CD4-positive, alpha-beta memory T cell (primary cell): ENCODE measurements around the gene SMAP1. TPM values are rescaled to one million over a fixed set of nuclear protein-coding genes. Genes with fewer than 3 reads are reported as not detected.

Source experiments
- CTCF ChIA-PET: fragments of 350-600 bp; sonication (Branson Sonifier 250); formaldehyde crosslinking; loops from one replicate; lab custom pipeline; 2021; ENCODE audit warnings: inconsistent platforms; ENCODE audit not compliant: partially characterized antibody; lab: Charles Lee
- POLR2A ChIA-PET: fragments of 350-600 bp; sonication (Branson Sonifier 250); formaldehyde crosslinking; loops from one replicate; lab custom pipeline; 2021; ENCODE audit not compliant: partially characterized antibody; lab: Charles Lee
- DNase-seq, 5 donors: peaks; one replicate each; pipeline versions ENCODE4 v3.0.0 to v3.0.0-alpha.2; 2020 to 2022; ENCODE audit warnings: mixed read lengths in 1 of 5
- H3K27ac ChIP-seq: one replicate; pipeline ENCODE4 v1.7.0; 2013; ENCODE audit warnings: low read depth, low read length
- H3K27me3 ChIP-seq: 2 replicates; pipeline ENCODE4 v1.7.0; 2013; ENCODE audit warnings: mild to moderate bottlenecking, low read length, moderate library complexity; ENCODE audit not compliant: insufficient read depth
- H3K36me3 ChIP-seq: 2 replicates; pipeline ENCODE4 v1.7.0; 2013; ENCODE audit warnings: mild to moderate bottlenecking, low read length, moderate library complexity; ENCODE audit not compliant: insufficient read depth
- H3K4me1 ChIP-seq: 2 replicates; pipeline ENCODE4 v1.7.0; 2013; ENCODE audit warnings: mild to moderate bottlenecking, low read length, moderate library complexity; ENCODE audit not compliant: insufficient read depth
- H3K4me3 ChIP-seq, 2 donors: one replicate each; pipeline ENCODE4 v1.7.0; 2013; ENCODE audit warnings: low read length in 2 of 2, mild to moderate bottlenecking in 1 of 2
- H3K9me3 ChIP-seq, 2 donors: one replicate each; pipeline ENCODE4 v1.7.0; 2013; ENCODE audit warnings: low read length in 2 of 2, control low read depth in 1 of 2; ENCODE audit not compliant: control insufficient read depth in 1 of 2
- H3K27ac Mint-ChIP-seq, 7 donors: one replicate each; pipeline ENCODE4 v1.8.0; 2020 to 2021; ENCODE audit warnings: mixed read lengths in 7 of 7, mild to moderate bottlenecking in 6 of 7, inconsistent platforms in 3 of 7, moderate library complexity in 3 of 7
- H3K27me3 Mint-ChIP-seq, 2 donors: one replicate each; pipeline ENCODE4 v1.8.0; 2020 to 2021; ENCODE audit warnings: mixed read lengths in 2 of 2
- H3K36me3 Mint-ChIP-seq, 2 donors: one replicate each; pipeline ENCODE4 v1.8.0; 2020 to 2021; ENCODE audit warnings: mixed read lengths in 2 of 2, inconsistent platforms in 1 of 2, mild to moderate bottlenecking in 1 of 2
- H3K4me1 Mint-ChIP-seq, 4 donors: one replicate each; pipeline ENCODE4 v1.8.0; 2020 to 2021; ENCODE audit warnings: mixed read lengths in 4 of 4, mild to moderate bottlenecking in 1 of 4
- H3K4me3 Mint-ChIP-seq, 8 donors: one replicate each; pipeline ENCODE4 v1.8.0; 2020 to 2021; ENCODE audit warnings: mixed read lengths in 8 of 8, mild to moderate bottlenecking in 7 of 8, moderate library complexity in 6 of 8, inconsistent platforms in 3 of 8
- H3K9me3 Mint-ChIP-seq, 8 donors: one replicate each; pipeline ENCODE4 v1.8.0; 2020 to 2021; ENCODE audit warnings: mixed read lengths in 8 of 8, mild to moderate bottlenecking in 5 of 8, inconsistent platforms in 3 of 8, moderate library complexity in 1 of 8
- intact Hi-C: fragments of 100-400 bp; cut with micrococcal nuclease; formaldehyde crosslinking; loops from one replicate; pipeline ENCODE4 v1.15.1; 2023
- polyA plus RNA-seq, 2 donors: library from polyadenylated mRNA; unstranded; fragments of 300-500 nt; fragmentation: Illumina TruSeq; gene quantifications; one replicate each; pipeline ENCODE4 v1.2.3, GENCODE V29; 2021
- total RNA-seq, 2 experiments: library from RNA; stranded (reverse); gene quantifications; one replicate each; pipeline ENCODE4 v1.2.3, GENCODE V29; 2021

SMAP1 gene
- total and polyA plus RNA-seq, 4 experiments from 2014 or later: 25.5 to 38.4 (median 28.3) TPM

GRCh38 chr6:70686548-70687133 is 19.0 kb downstream of the SMAP1 start:
- peaks cover 41 to 70% (median 48%) of the 10 kb centered on the region in 4 donors for H3K4me1 Mint-ChIP-seq

GRCh38 chr6:70693887-70694286 is 26.2 kb downstream of the SMAP1 start:
- CTCF ChIA-PET: interaction anchor here (0.8 to 1.5 kb wide), 5 partner anchors 8 to 190 kb away, joined by 3 to 4 read pairs (median 3); no protein-coding TSS in a partner anchor
- POLR2A ChIA-PET: no interaction called here
- peaks cover 11 to 21% of the 10 kb centered on the region in 2 donors for H3K36me3 Mint-ChIP-seq
- intact Hi-C loops: no loop called here
- H3K4me3 ChIP-seq: no peak overlapping the region
- H3K27me3 Mint-ChIP-seq: no peaks in the 10 kb centered on the region
- peaks cover 22% of the 10 kb centered on the region for H3K4me1 ChIP-seq
- peak overlapping the region in 2 of 8 donors; percentile 39 to 43 for H3K4me3 Mint-ChIP-seq
- peak overlapping the region in 1 of 7 donors; percentile 66 for H3K27ac Mint-ChIP-seq
- H3K9me3 Mint-ChIP-seq: peaks cover 0 to 16% (median 14%) of the 10 kb centered on the region in 8 donors
- DNase-seq: no peak
- H3K36me3 ChIP-seq: no peaks in the 10 kb centered on the region
- no peaks in the 10 kb centered on the region for H3K9me3 ChIP-seq
- H3K27me3 ChIP-seq: no peaks in the 10 kb centered on the region
- peaks cover 65 to 86% (median 74%) of the 10 kb centered on the region in 4 donors for H3K4me1 Mint-ChIP-seq
- no peak overlapping the region for H3K27ac ChIP-seq

More at GRCh38 chr6:70686548-70687133, 19.0 kb downstream of the SMAP1 start:
- intact Hi-C loops: loop anchor here (1.0 to 5.0 kb wide), 5 partner anchors 120 to 315 kb away; partner anchors contain the start of genes FAM135A and SDHAF4
- ChIA-PET CTCF (interaction anchor here (0.6 to 5.2 kb wide), 28 partner anchors 9 to 466 kb away, joined by 3 to 39 read pairs (median 5); partner anchors contain the start of genes SDHAF4 and SMAP1), POLR2A (interaction anchor here (1.4 kb wide), 1 partner anchor 120 kb away, joined by 3 read pairs; the partner anchor contains the start of gene SDHAF4)
- Histone ChIP-seq H3K9me3 (no peaks in the 10 kb centered on the region), H3K4me3 (no peak overlapping the region), H3K4me1 (peaks cover 32% of the 10 kb centered on the region), H3K36me3 (no peaks in the 10 kb centered on the region), H3K27me3 (no peaks in the 10 kb centered on the region), H3K27ac (no peak overlapping the region)
- peak in 4 of 5 donors; percentile 35 to 43 (median 38) for DNase-seq
- H3K4me3 Mint-ChIP-seq: no peak overlapping the region
- peaks cover 5 to 12% of the 10 kb centered on the region in 2 donors for H3K36me3 Mint-ChIP-seq
- peaks cover 0 to 12% (median 9%) of the 10 kb centered on the region in 8 donors for H3K9me3 Mint-ChIP-seq
- no peaks in the 10 kb centered on the region for H3K27me3 Mint-ChIP-seq
- H3K27ac Mint-ChIP-seq: peak overlapping the region in 1 of 7 donors; percentile 40

GRCh38 chr6:70694371-70694770 is 26.7 kb downstream of the SMAP1 start:
- intact Hi-C loops: no loop called here
- no peaks in the 10 kb centered on the region for H3K27me3 ChIP-seq
- CTCF ChIA-PET: interaction anchor here (0.8 to 1.5 kb wide), 3 partner anchors 13 to 190 kb away, joined by 3 to 4 read pairs (median 4); no protein-coding TSS in a partner anchor
- POLR2A ChIA-PET: no interaction called here
- Mint-ChIP-seq H3K36me3 (peaks cover 11 to 21% of the 10 kb centered on the region in 2 donors), H3K27ac (peak overlapping the region in 1 of 7 donors; percentile 8), H3K4me1 (peaks cover 63 to 86% (median 74%) of the 10 kb centered on the region in 4 donors), H3K27me3 (no peaks in the 10 kb centered on the region), H3K4me3 (peak overlapping the region in 5 of 8 donors; percentile 38 to 43 (median 39)), H3K9me3 (peaks cover 0 to 16% (median 14%) of the 10 kb centered on the region in 8 donors)
- no peak overlapping the region for H3K27ac ChIP-seq
- DNase-seq: no peak
- no peak overlapping the region for H3K4me3 ChIP-seq
- H3K9me3 ChIP-seq: no peaks in the 10 kb centered on the region
- no peaks in the 10 kb centered on the region for H3K36me3 ChIP-seq
- peaks cover 27% of the 10 kb centered on the region for H3K4me1 ChIP-seq

GRCh38 chr6:70700922-70701876 is 33.5 kb downstream of the SMAP1 start:
- H3K4me3 Mint-ChIP-seq: no peak overlapping the region
- H3K4me1 Mint-ChIP-seq: peaks cover 52 to 91% (median 72%) of the 10 kb centered on the region in 4 donors

GRCh38 chr6:70705772-70706171 is 38.1 kb downstream of the SMAP1 start:
- ChIA-PET POLR2A (no interaction called here), CTCF (interaction anchor here (0.9 to 5.8 kb wide), 4 partner anchors 19 to 250 kb away, joined by 3 to 59 read pairs (median 8); no protein-coding TSS in a partner anchor)
- H3K4me3 ChIP-seq: no peak overlapping the region
- peaks cover 40% of the 10 kb centered on the region for H3K4me1 ChIP-seq
- H3K27ac ChIP-seq: no peak overlapping the region
- no peaks in the 10 kb centered on the region for H3K9me3 ChIP-seq
- no peak for DNase-seq
- Mint-ChIP-seq H3K4me1 (peaks cover 45 to 76% (median 59%) of the 10 kb centered on the region in 4 donors), H3K9me3 (no peaks in the 10 kb centered on the region), H3K27ac (peak overlapping the region in 1 of 7 donors; percentile 51), H3K36me3 (peaks cover 6 to 14% of the 10 kb centered on the region in 2 donors), H3K4me3 (no peak overlapping the region), H3K27me3 (no peaks in the 10 kb centered on the region)
- no peaks in the 10 kb centered on the region for H3K36me3 ChIP-seq
- intact Hi-C loops: loop anchor here (1.0 kb wide), 3 partner anchors 179 to 308 kb away; no protein-coding TSS in a partner anchor
- H3K27me3 ChIP-seq: no peaks in the 10 kb centered on the region

More at GRCh38 chr6:70700922-70701876, 33.5 kb downstream of the SMAP1 start:
- Histone ChIP-seq H3K27me3 (no peaks in the 10 kb centered on the region), H3K36me3 (no peaks in the 10 kb centered on the region), H3K4me1 (peaks cover 37% of the 10 kb centered on the region), H3K9me3 (no peaks in the 10 kb centered on the region), H3K27ac (no peak overlapping the region), H3K4me3 (no peak overlapping the region)
- no peak for DNase-seq
- ChIA-PET CTCF (interaction anchor here (0.5 to 5.8 kb wide), 7 partner anchors 8 to 185 kb away, joined by 3 to 59 read pairs (median 4); no protein-coding TSS in a partner anchor), POLR2A (interaction anchor here (0.5 kb wide), 1 partner anchor 162 kb away, joined by 3 read pairs; no protein-coding TSS in a partner anchor)
- H3K9me3 Mint-ChIP-seq: peaks cover 0 to 4% (median 0%) of the 10 kb centered on the region in 8 donors
- intact Hi-C loops: no loop called here
- H3K27ac Mint-ChIP-seq: peak overlapping the region in 5 of 7 donors; percentile 36 to 78 (median 58)
- H3K36me3 Mint-ChIP-seq: peaks cover 14 to 26% of the 10 kb centered on the region in 2 donors
- no peaks in the 10 kb centered on the region for H3K27me3 Mint-ChIP-seq

GRCh38 chr6:70706491-70707123 is 38.9 kb downstream of the SMAP1 start:
- peak overlapping the region in 1 of 7 donors; percentile 23 for H3K27ac Mint-ChIP-seq
- DNase-seq: peak in 4 of 5 donors; percentile 38 to 49 (median 48)

More at GRCh38 chr6:70706491-70707123, 38.9 kb downstream of the SMAP1 start:
- Mint-ChIP-seq H3K9me3 (no peaks in the 10 kb centered on the region), H3K27me3 (no peaks in the 10 kb centered on the region), H3K36me3 (peaks cover 4 to 9% of the 10 kb centered on the region in 2 donors), H3K4me3 (no peak overlapping the region), H3K4me1 (peaks cover 39 to 68% (median 53%) of the 10 kb centered on the region in 4 donors)
- intact Hi-C loops: loop anchor here (1.0 kb wide), 3 partner anchors 178 to 307 kb away; no protein-coding TSS in a partner anchor
- H3K9me3 ChIP-seq: no peaks in the 10 kb centered on the region
- ChIA-PET CTCF (interaction anchor here (0.6 to 6.9 kb wide), 23 partner anchors 9 to 398 kb away, joined by 3 to 149 read pairs (median 6); partner anchors contain the start of genes B3GAT2 and FAM135A), POLR2A (no interaction called here)
- peaks cover 32% of the 10 kb centered on the region for H3K4me1 ChIP-seq
- H3K27me3 ChIP-seq: no peaks in the 10 kb centered on the region
- H3K27ac ChIP-seq: no peak overlapping the region
- H3K36me3 ChIP-seq: no peaks in the 10 kb centered on the region
- H3K4me3 ChIP-seq: no peak overlapping the region
